DND-41 (cell line): ENCODE results near the gene C6orf136.

Experiments
- CTCF ChIP-seq: IDR thresholded peaks from 2 replicates; pipeline ENCODE4 v1.5.1; 2012; ENCODE audit warnings: borderline replicate concordance, low read length, moderate library complexity, mild to moderate bottlenecking; ENCODE audit not compliant: poor library complexity, severe bottlenecking; ENCODE audit errors: extremely low read depth
- EZH2 ChIP-seq: IDR thresholded peaks from 3 replicates; pipeline ENCODE4 v1.6.1; 2012; ENCODE audit warnings: borderline replicate concordance, low read depth, mild to moderate bottlenecking, moderate library complexity, low read length, inconsistent platforms; ENCODE audit not compliant: severe bottlenecking

- TF ChIP-seq CTCF = no peak
- no peak for TF ChIP-seq EZH2
Observed at GRCh38 chr6:30700340-30700739, 53.4 kb downstream of the C6orf136 start.
